A673 (cell line): ENCODE data around the gene CA5A. TPM values are rescaled to one million over a fixed set of nuclear protein-coding genes. Genes with fewer than 3 reads are reported as not detected.

ENCODE experiments used
- BruUV-seq: library from RNA; stranded (reverse); fragments of 400-500 nt; replicated peaks from 2 replicates; lab custom pipeline; 2021; lab: Mats Ljungman, UMichigan
- CTCF ChIA-PET: fragments of 300-600 bp; sonication (Branson Sonifier 250); formaldehyde crosslinking; loops from one replicate; lab custom pipeline; 2022; ENCODE audit warnings: antibody characterized with exemption; lab: Charles Lee
- POLR2A ChIA-PET: fragments of 300-600 bp; sonication (Branson Sonifier 250); formaldehyde crosslinking; loops from one replicate; lab custom pipeline; 2022; ENCODE audit warnings: antibody characterized with exemption; ENCODE audit not compliant: low non-redundant PET; lab: Charles Lee
- DNase-seq: peaks from one replicate; pipeline ENCODE4 v3.0.0-alpha.2; 2015; ENCODE audit warnings: low spot score
- H3K27ac ChIP-seq: fragments of 200-600 bp; sonication (generic); 2 replicates; pipeline ENCODE4 v1.5.1; 2016; ENCODE audit warnings: mixed run types, low read depth, mild to moderate bottlenecking, mixed read lengths, antibody characterized with exemption, low read length; ENCODE audit not compliant: poor library complexity, severe bottlenecking
- H3K27me3 ChIP-seq: fragments of 200-600 bp; sonication (generic); replicated peaks from 2 replicates; pipeline ENCODE4 v1.6.1; 2017; ENCODE audit warnings: mixed run types, low read depth, mild to moderate bottlenecking, mixed read lengths, antibody characterized with exemption, low read length; ENCODE audit not compliant: insufficient read depth, poor library complexity
- H3K36me3 ChIP-seq: fragments of 200-600 bp; sonication (generic); 2 replicates; pipeline ENCODE4 v1.6.1; 2016; ENCODE audit warnings: mixed run types, mild to moderate bottlenecking, mixed read lengths, antibody characterized with exemption, low read length; ENCODE audit not compliant: insufficient read depth, poor library complexity, severe bottlenecking
- H3K4me1 ChIP-seq: fragments of 200-600 bp; sonication (generic); 2 replicates; pipeline ENCODE4 v1.6.1; 2017; ENCODE audit warnings: mixed run types, mild to moderate bottlenecking, mixed read lengths, antibody characterized with exemption, low read length; ENCODE audit not compliant: insufficient read depth, poor library complexity, severe bottlenecking
- H3K4me3 ChIP-seq: fragments of 200-600 bp; sonication (generic); 2 replicates; pipeline ENCODE4 v1.5.1; 2016; ENCODE audit warnings: low read depth, mixed run types, mild to moderate bottlenecking, mixed read lengths, low read length; ENCODE audit not compliant: poor library complexity, severe bottlenecking
- H3K9me3 ChIP-seq: fragments of 200-600 bp; sonication (generic); 2 replicates; pipeline ENCODE4 v1.6.1; 2016; ENCODE audit warnings: mixed run types, low read depth, mild to moderate bottlenecking, mixed read lengths, antibody characterized with exemption, low read length; ENCODE audit not compliant: poor library complexity, severe bottlenecking
- EZH2 ChIP-seq: fragments of 200-600 bp; sonication (generic); IDR thresholded peaks from 2 replicates; pipeline ENCODE4 v1.6.1; 2017; ENCODE audit warnings: borderline replicate concordance, low read depth, mild to moderate bottlenecking, mixed read lengths, antibody characterized with exemption, low read length; ENCODE audit not compliant: poor library complexity, severe bottlenecking
- intact Hi-C: fragments of 100-400 bp; cut with micrococcal nuclease; formaldehyde crosslinking; loops from one replicate; pipeline ENCODE4 v1.10.0; 2022; ENCODE audit not compliant: unreplicated experiment
- total RNA-seq: library from RNA; stranded (reverse); gene quantifications from 2 replicates; pipeline ENCODE4 v1.2.3, GENCODE V29; 2021
- TF ChIP-seq, protein P1 (sequence below): fragments of 300-800, 200-600 bp; sonication (generic); conservative IDR thresholded peaks from 2 replicates; pipeline ENCODE4 v1.5.1; 2017; ENCODE audit warnings: low read depth, mild to moderate bottlenecking, antibody characterized with exemption, low read length, moderate library complexity, mixed read lengths

Gene CA5A
- total RNA-seq, 1 experiment from 2014 or later, result not detected

DNA sequence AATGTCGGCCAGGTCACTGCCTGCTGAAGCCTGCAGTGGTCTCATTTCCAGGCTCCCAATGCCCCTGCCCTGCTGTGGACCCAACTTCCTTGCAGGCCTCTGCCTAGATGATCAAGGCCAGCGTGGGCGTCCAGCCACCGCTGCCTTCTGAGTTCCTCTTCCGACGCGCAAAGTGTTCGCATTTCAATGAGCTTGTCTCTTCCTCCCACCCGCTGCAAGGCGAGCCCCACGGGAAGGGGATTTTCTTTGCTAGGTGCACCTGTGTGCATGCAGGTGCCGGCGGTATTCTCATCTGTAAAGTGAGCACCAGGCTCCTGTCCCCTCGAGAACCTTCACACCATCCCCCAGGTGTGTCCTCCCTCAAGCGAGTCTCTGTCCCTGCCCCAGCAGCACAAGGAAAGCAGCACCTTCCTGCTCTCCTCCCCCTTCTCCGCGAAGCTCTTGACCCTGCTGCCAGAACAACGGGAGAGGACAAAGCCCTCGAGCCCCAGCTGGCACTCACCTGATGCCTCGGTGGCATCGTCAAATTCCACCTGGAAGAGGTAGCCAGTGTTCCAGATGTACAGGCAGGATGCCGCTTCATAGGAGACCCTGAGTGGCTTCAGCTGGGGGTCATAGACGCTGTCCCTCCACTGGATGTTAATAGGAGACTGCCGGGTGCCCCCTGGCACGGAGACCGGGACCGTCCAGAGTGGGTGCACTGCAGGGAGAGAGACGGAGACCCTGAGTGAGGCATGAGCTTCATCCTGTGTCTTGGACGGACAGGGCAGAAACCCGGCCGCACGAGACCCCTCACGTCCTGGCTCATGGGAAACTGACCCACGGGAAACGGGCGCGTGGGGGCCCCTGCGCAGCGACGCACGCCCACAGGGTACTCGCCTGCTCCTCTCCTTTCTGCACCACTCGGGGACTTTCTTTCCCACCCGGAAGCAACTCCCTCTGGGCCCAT, 9.8 kb downstream of the CA5A start:
- CTCF ChIA-PET, result no interaction called here

DNA sequence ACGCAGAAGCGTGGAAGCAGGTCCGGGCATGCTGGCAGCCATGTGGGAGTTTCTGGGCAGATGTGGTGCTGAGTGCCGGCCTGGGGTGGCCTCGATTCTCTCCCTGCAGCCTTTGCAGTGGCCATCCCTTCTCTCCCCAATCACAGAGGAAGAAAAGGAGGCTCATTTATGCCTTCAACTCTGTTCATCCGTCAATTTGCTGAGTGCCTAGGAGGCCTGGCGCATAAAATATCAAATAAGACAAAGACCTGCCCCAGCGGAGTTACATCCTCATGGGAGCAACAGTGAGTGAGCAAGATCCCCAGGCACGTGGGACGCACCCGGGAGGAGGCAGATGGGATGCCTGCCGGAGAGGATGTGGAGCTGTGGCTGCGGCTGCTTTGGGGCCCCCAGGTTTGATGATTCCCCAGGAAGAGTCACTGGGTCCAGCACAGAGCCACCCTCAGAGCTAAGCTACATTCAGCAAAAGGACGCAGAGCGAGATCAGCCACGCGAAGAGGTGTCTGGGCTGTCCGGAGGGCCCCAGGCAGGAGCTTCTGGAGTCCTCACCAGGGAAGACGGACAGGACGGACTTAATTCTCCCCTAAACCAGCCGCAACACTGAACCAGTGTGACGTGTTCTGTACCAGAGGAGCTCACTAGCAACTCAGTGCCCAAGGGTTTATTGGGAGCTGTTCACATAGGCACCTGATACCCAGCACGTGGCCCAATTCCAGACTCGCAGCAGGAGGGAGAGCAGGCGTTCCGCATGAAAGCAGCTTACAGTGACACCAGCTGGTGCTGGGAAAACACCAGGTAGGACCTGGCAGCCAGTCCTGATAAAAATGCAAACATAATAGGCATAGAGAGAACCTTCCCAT, 11.3 kb downstream of the CA5A start:
- Histone ChIP-seq H3K4me3 (no peak overlapping the region), H3K4me1 (peaks cover 21% of the 10 kb centered on the region), H3K27ac (peak overlapping the region; percentile 36), H3K9me3 (no peaks in the 10 kb centered on the region), H3K27me3 (no peaks in the 10 kb centered on the region), H3K36me3 (no peaks in the 10 kb centered on the region)
- intact Hi-C loops, result no loop called here
- TF ChIP-seq, protein P1, sequence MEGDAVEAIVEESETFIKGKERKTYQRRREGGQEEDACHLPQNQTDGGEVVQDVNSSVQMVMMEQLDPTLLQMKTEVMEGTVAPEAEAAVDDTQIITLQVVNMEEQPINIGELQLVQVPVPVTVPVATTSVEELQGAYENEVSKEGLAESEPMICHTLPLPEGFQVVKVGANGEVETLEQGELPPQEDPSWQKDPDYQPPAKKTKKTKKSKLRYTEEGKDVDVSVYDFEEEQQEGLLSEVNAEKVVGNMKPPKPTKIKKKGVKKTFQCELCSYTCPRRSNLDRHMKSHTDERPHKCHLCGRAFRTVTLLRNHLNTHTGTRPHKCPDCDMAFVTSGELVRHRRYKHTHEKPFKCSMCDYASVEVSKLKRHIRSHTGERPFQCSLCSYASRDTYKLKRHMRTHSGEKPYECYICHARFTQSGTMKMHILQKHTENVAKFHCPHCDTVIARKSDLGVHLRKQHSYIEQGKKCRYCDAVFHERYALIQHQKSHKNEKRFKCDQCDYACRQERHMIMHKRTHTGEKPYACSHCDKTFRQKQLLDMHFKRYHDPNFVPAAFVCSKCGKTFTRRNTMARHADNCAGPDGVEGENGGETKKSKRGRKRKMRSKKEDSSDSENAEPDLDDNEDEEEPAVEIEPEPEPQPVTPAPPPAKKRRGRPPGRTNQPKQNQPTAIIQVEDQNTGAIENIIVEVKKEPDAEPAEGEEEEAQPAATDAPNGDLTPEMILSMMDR, result no peak
- TF ChIP-seq EZH2, result no peak
- ChIA-PET POLR2A (no interaction called here), CTCF (interaction anchor here (0.7 kb wide), 1 partner anchor 146 kb away, joined by 3 read pairs; no protein-coding TSS in a partner anchor)
- peak; percentile 23 for DNase-seq
- BruUV-seq, result no TSS peak

More for the DNA sequence above, 9.8 kb downstream of the CA5A start:
- TF ChIP-seq, protein P1, result no peak
- TF ChIP-seq EZH2, result no peak
- no peak for DNase-seq
- intact Hi-C loops, result no loop called here
- H3K36me3 ChIP-seq, result no peaks in the 10 kb centered on the region
- POLR2A ChIA-PET, result no interaction called here
- no peaks in the 10 kb centered on the region for H3K27me3 ChIP-seq
- no peak overlapping the region for H3K4me3 ChIP-seq
- no peak overlapping the region for H3K27ac ChIP-seq
- no peaks in the 10 kb centered on the region for H3K9me3 ChIP-seq
- no TSS peak for BruUV-seq
- peaks cover 21% of the 10 kb centered on the region for H3K4me1 ChIP-seq

DNA sequence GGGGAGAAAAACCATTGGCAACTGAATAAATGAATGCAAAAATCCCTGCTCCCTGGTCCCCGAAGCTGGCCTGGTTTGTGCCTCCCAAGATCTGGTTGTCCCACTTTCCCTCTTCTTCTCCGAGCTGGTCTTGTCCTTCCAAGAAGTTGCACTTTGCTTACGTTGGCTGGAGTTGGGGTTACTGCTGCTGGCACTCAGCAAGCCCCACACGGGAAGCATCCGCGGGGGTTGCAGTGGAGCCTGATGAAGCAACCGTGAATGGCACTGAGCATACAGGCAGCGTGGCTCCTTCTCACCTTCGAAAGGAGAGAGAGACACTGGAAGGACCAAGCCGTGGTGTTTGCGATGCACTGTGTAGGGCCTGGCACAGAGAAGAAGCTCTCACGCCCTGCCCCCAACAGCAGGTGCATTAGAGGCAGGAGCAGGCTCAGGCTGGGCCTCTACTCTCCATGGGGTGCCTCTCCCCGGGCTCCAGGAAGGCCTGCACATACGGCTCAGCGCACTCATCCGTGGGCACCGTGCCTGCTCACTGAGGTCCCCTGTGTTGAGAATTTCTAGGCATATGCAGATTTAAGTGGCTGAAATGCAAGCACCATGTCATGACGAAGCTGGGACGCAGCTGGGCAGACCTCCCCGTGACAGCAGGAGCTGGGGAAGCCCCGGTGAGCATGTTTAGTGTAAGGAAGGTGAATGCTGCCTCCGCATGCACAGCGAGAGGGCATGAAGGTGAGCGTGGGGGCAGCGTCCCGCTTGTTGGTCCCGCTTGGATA, 12.1 kb downstream of the CA5A start:
- peak; percentile 74 for DNase-seq
- BruUV-seq, result no TSS peak
- Histone ChIP-seq H3K4me3 (no peak overlapping the region), H3K27me3 (no peaks in the 10 kb centered on the region), H3K27ac (peak overlapping the region; percentile 36), H3K9me3 (no peaks in the 10 kb centered on the region), H3K4me1 (peaks cover 21% of the 10 kb centered on the region), H3K36me3 (no peaks in the 10 kb centered on the region)
- TF ChIP-seq, protein P1, result no peak
- TF ChIP-seq EZH2, result no peak
- ChIA-PET CTCF (no interaction called here), POLR2A (interaction anchor here (0.6 kb wide), 1 partner anchor 96 kb away, joined by 3 read pairs; no protein-coding TSS in a partner anchor)
- intact Hi-C loops, result no loop called here
